HEK293 (cell line): Measurements from ENCODE around the gene ZSCAN12.
A peak's percentile ranks its signal among the peaks of the same experiment; 100 is the strongest.

ENCODE experiments used
- GLI2 ChIP-seq: fragments of 450-650 bp; formaldehyde crosslinking; IDR thresholded peaks from 2 replicates; pipeline ENCODE4; 2017; ENCODE audit warnings: missing biosample characterization, missing genetic modification characterization, low read depth, borderline replicate concordance
- GLI4 ChIP-seq: fragments of 450-650 bp; formaldehyde crosslinking; IDR thresholded peaks from 2 replicates; pipeline ENCODE4 v1.5.1; 2016; ENCODE audit warnings: missing biosample characterization, missing genetic modification characterization
- SALL2 ChIP-seq: fragments of 450-650 bp; formaldehyde crosslinking; IDR thresholded peaks from 2 replicates; pipeline ENCODE4 v1.5.0; 2017; ENCODE audit warnings: missing biosample characterization, mild to moderate bottlenecking, missing genetic modification characterization, borderline replicate concordance
- ZNF202 ChIP-seq: fragments of 450-650 bp; formaldehyde crosslinking; IDR thresholded peaks from 2 replicates; pipeline ENCODE4 v1.5.1; 2016; ENCODE audit warnings: missing biosample characterization, missing genetic modification characterization, borderline replicate concordance
- ZNF221 ChIP-seq: fragments of 450-650 bp; formaldehyde crosslinking; IDR thresholded peaks from 2 replicates; pipeline ENCODE4 v1.5.1; 2017; ENCODE audit warnings: missing biosample characterization, missing genetic modification characterization, borderline replicate concordance
- ZNF24 ChIP-seq: fragments of 450-650 bp; formaldehyde crosslinking; IDR thresholded peaks from 2 replicates; pipeline ENCODE4 v1.5.1; 2016; ENCODE audit warnings: missing biosample characterization, missing genetic modification characterization
- ZNF248 ChIP-seq: fragments of 450-650 bp; formaldehyde crosslinking; IDR thresholded peaks from 2 replicates; pipeline ENCODE4 v1.5.1; 2017; ENCODE audit warnings: missing biosample characterization, missing genetic modification characterization
- ZNF366 ChIP-seq: fragments of 450-650 bp; formaldehyde crosslinking; conservative IDR thresholded peaks from 2 replicates; pipeline ENCODE4 v1.5.1; 2016; ENCODE audit warnings: missing biosample characterization, missing genetic modification characterization
- ZNF391 ChIP-seq: fragments of 450-650 bp; formaldehyde crosslinking; IDR thresholded peaks from 2 replicates; pipeline ENCODE4 v1.5.1; 2016; ENCODE audit warnings: low read depth, missing biosample characterization, missing genetic modification characterization, borderline replicate concordance
- ZNF518A ChIP-seq: fragments of 450-650 bp; formaldehyde crosslinking; conservative IDR thresholded peaks from 2 replicates; pipeline ENCODE4 v1.5.1; 2016; ENCODE audit warnings: low read depth, missing biosample characterization, missing genetic modification characterization
- ZNF544 ChIP-seq: fragments of 450-650 bp; formaldehyde crosslinking; IDR thresholded peaks from 2 replicates; pipeline ENCODE4 v1.5.0; 2017; ENCODE audit warnings: missing biosample characterization, missing genetic modification characterization
- ZNF561 ChIP-seq: fragments of 450-650 bp; IDR thresholded peaks from 2 replicates; pipeline ENCODE4 v1.5.1; 2018; ENCODE audit warnings: missing biosample characterization, missing genetic modification characterization, borderline replicate concordance
- ZNF600 ChIP-seq: fragments of 450-650 bp; formaldehyde crosslinking; IDR thresholded peaks from 2 replicates; pipeline ENCODE4 v1.5.1; 2016; ENCODE audit warnings: missing biosample characterization, missing genetic modification characterization
- ZNF623 ChIP-seq: fragments of 450-650 bp; formaldehyde crosslinking; IDR thresholded peaks from 2 replicates; pipeline ENCODE4 v1.5.1; 2016; ENCODE audit warnings: missing biosample characterization, missing genetic modification characterization
- ZNF629 ChIP-seq: fragments of 450-650 bp; formaldehyde crosslinking; IDR thresholded peaks from 2 replicates; pipeline ENCODE4 v1.5.1; 2017; ENCODE audit warnings: missing biosample characterization, missing genetic modification characterization
- ZNF664 ChIP-seq: fragments of 450-650 bp; formaldehyde crosslinking; IDR thresholded peaks from 2 replicates; pipeline ENCODE4 v1.5.1; 2016; ENCODE audit warnings: missing biosample characterization, missing genetic modification characterization
- ZNF701 ChIP-seq: fragments of 450-650 bp; formaldehyde crosslinking; IDR thresholded peaks from 2 replicates; pipeline ENCODE4 v1.5.1; 2016; ENCODE audit warnings: missing biosample characterization, missing genetic modification characterization
- ZNF777 ChIP-seq: fragments of 450-650 bp; formaldehyde crosslinking; IDR thresholded peaks from 2 replicates; pipeline ENCODE4 v1.5.1; 2017; ENCODE audit warnings: missing biosample characterization, missing genetic modification characterization, borderline replicate concordance
- ZNF843 ChIP-seq: fragments of 450-650 bp; formaldehyde crosslinking; IDR thresholded peaks from 2 replicates; pipeline ENCODE4 v1.5.1; 2016; ENCODE audit warnings: missing biosample characterization, missing genetic modification characterization
- TF ChIP-seq, protein P1 (sequence below): fragments of 450-650 bp; IDR thresholded peaks from 2 replicates; pipeline ENCODE4 v1.5.1; 2018; ENCODE audit warnings: missing biosample characterization, mild to moderate bottlenecking, missing genetic modification characterization
- TF ChIP-seq, protein P2 (sequence below): fragments of 450-650 bp; formaldehyde crosslinking; IDR thresholded peaks from 2 replicates; pipeline ENCODE4 v1.5.1; 2016; ENCODE audit warnings: missing biosample characterization, missing genetic modification characterization

Gene ZSCAN12

GRCh38 chr6:28446818-28447511 lies 47.4 kb upstream of the ZSCAN12 start (continued):
- TF ChIP-seq ZNF561: 0 out of 2 replicates have a peak, but pooled peaks have one; percentile 22
- TF ChIP-seq ZNF202 (tag by site-specific recombination): no peak
- TF ChIP-seq ZNF221 (tag by site-specific recombination): no peak
- TF ChIP-seq ZNF24 (tag by site-specific recombination): 0 out of 2 replicates have a peak, but pooled peaks have one; percentile 18
- no peak for TF ChIP-seq ZNF664
- no peak for TF ChIP-seq ZNF544 (tag by site-specific recombination)
- TF ChIP-seq ZNF600 (tag by site-specific recombination): peak; percentile 82
- TF ChIP-seq, protein P1, sequence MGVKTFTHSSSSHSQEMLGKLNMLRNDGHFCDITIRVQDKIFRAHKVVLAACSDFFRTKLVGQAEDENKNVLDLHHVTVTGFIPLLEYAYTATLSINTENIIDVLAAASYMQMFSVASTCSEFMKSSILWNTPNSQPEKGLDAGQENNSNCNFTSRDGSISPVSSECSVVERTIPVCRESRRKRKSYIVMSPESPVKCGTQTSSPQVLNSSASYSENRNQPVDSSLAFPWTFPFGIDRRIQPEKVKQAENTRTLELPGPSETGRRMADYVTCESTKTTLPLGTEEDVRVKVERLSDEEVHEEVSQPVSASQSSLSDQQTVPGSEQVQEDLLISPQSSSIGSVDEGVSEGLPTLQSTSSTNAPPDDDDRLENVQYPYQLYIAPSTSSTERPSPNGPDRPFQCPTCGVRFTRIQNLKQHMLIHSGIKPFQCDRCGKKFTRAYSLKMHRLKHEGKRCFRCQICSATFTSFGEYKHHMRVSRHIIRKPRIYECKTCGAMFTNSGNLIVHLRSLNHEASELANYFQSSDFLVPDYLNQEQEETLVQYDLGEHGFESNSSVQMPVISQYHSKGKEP (tag by site-specific recombination): peak; percentile 71; the same call in 1 of the 2 replicates
- no peak for TF ChIP-seq ZNF629 (tag by site-specific recombination)
- no peak for TF ChIP-seq ZNF777 (tag by site-specific recombination)
- no peak for TF ChIP-seq ZNF623 (tag by site-specific recombination)
- no peak for TF ChIP-seq ZNF391 (tag by site-specific recombination)
- TF ChIP-seq ZNF248 (tag by site-specific recombination): no peak
- TF ChIP-seq GLI2 (tag by site-specific recombination): no peak
- no peak for TF ChIP-seq ZNF701
- TF ChIP-seq ZNF518A (tag by site-specific recombination): 0 out of 2 replicates have a peak, but pooled peaks have one; percentile 12
- TF ChIP-seq, protein P2, sequence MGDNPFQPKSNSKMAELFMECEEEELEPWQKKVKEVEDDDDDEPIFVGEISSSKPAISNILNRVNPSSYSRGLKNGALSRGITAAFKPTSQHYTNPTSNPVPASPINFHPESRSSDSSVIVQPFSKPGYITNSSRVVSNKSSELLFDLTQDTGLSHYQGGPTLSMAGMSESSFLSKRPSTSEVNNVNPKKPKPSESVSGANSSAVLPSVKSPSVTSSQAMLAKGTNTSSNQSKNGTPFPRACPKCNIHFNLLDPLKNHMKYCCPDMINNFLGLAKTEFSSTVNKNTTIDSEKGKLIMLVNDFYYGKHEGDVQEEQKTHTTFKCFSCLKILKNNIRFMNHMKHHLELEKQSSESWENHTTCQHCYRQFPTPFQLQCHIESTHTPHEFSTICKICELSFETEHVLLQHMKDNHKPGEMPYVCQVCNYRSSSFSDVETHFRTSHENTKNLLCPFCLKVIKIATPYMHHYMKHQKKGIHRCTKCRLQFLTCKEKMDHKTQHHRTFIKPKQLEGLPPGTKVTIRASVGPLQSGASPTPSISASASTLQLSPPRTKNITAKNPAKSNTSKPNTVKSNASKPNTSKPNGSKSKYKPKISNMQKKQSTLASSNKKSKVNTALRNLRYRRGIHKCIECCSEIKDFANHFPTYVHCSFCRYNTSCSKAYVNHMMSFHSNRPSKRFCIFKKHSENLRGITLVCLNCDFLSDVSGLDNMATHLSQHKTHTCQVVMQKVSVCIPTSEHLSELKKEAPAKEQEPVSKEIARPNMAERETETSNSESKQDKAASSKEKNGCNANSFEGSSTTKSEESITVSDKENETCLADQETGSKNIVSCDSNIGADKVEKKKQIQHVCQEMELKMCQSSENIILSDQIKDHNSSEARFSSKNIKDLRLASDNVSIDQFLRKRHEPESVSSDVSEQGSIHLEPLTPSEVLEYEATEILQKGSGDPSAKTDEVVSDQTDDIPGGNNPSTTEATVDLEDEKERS: no peak
- TF ChIP-seq SALL2 (tag by site-specific recombination): no peak
- TF ChIP-seq ZNF843 (tag by site-specific recombination): no peak
- no peak for TF ChIP-seq ZNF366 (tag by site-specific recombination)
- TF ChIP-seq GLI4 (tag by site-specific recombination): no peak
